ENCODE measurements around the gene PPP1R1B.

PPP1R1B gene

GRCh38 chr17:39635614-39636176 is 8.9 kb downstream of the PPP1R1B start:
- no peak for DNase-seq

- no peak for DNase-seq
Observed at GRCh38 chr17:39636587-39636926, 9.8 kb downstream of the PPP1R1B start.

- peak; percentile 71 to 72 for DNase-seq
Observed at GRCh38 chr17:39636927-39637736, 10.4 kb downstream of the PPP1R1B start, which contains the start of gene STARD3. STARD3 (plus strand) TSS chr17:39637144; CDS start chr17:39653532, 16,388 bp downstream.

GRCh38 chr17:39638317-39638716 is 11.6 kb downstream of the PPP1R1B start:
- no peak for DNase-seq

- no peak for DNase-seq
Observed at GRCh38 chr17:39639043-39639442, 12.3 kb downstream of the PPP1R1B start.

- DNase-seq: no peak
Observed at GRCh38 chr17:39639566-39640458, 13.1 kb downstream of the PPP1R1B start.

GRCh38 chr17:39640591-39641031 is 13.9 kb downstream of the PPP1R1B start:
- DNase-seq: no peak

GRCh38 chr17:39641097-39641496 is 14.3 kb downstream of the PPP1R1B start:
- DNase-seq: no peak

- DNase-seq: no peak
Observed at GRCh38 chr17:39641883-39642282, 15.1 kb downstream of the PPP1R1B start.

- DNase-seq: no peak
Observed at GRCh38 chr17:39642291-39643074, 15.7 kb downstream of the PPP1R1B start.

- DNase-seq: no peak
Observed at GRCh38 chr17:39643271-39643670, 16.5 kb downstream of the PPP1R1B start.

- no peak for DNase-seq
Observed at GRCh38 chr17:39647256-39647655, 20.5 kb downstream of the PPP1R1B start.

GRCh38 chr17:39648616-39649366 is 22.0 kb downstream of the PPP1R1B start:
- DNase-seq: peak; percentile 35 to 46

- DNase-seq: no peak
Observed at GRCh38 chr17:39650121-39650579, 23.4 kb downstream of the PPP1R1B start.

GRCh38 chr17:39651923-39652586 is 25.3 kb downstream of the PPP1R1B start:
- no peak for DNase-seq

GRCh38 chr17:39652587-39653315 is 26.0 kb downstream of the PPP1R1B start:
- DNase-seq: no peak

GRCh38 chr17:39653316-39653661 is 26.5 kb downstream of the PPP1R1B start:
- no peak for DNase-seq

GRCh38 chr17:39653662-39654331 is 27.0 kb downstream of the PPP1R1B start:
- peak; percentile 39 to 49 for DNase-seq

GRCh38 chr17:39655105-39655504 is 28.4 kb downstream of the PPP1R1B start:
- DNase-seq: no peak

GRCh38 chr17:39658346-39658745 is 31.6 kb downstream of the PPP1R1B start:
- DNase-seq: no peak
